Sigmoid colon (tissue), 3 donors: Measurements from ENCODE around the gene GALM.

Source experiments
- CTCF ChIP-seq, 4 experiments: fragments of 450-650 bp in 3 of 4; fragments of 200-600 bp in 1 of 4; IDR thresholded peaks; one replicate each; pipeline ENCODE4 v1.5.1; 2016 to 2019; ENCODE audit warnings: antibody characterized with exemption in 4 of 4, mild to moderate bottlenecking in 3 of 4, moderate library complexity in 2 of 4
- POLR2A ChIP-seq, 2 donors: fragments of 450-650 bp; IDR thresholded peaks; one replicate each; pipeline ENCODE4 v1.6.1; 2016; ENCODE audit warnings: antibody characterized with exemption in 2 of 2, mild to moderate bottlenecking in 2 of 2, moderate library complexity in 2 of 2

DNA sequence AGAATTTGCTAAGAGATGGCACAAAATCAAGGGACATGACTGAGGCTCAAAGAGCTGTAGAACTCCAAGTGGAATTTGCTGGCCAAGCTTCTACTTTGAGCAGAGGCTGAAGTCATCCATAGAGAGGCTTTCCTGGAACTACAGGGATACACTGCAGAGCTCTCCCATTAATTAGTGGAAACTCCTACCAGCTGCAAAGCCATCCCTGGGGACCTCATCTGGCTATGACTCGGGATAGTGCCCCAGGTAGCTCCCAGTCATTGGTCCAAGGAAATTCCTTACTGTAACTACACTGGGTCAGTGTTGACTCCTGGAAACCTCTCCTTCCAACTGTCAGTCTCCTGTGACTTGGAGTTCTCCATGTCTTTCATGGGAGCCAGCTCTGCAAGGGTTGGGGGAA lies 10.5 kb upstream of the GALM start:
- TF ChIP-seq CTCF (IDR thresholded peaks at IDR 0.05), result no peak
- no peak for TF ChIP-seq POLR2A (IDR thresholded peaks at IDR 0.05)
